ENCODE data around the gene ACAP3.

Gene ACAP3, protein sequence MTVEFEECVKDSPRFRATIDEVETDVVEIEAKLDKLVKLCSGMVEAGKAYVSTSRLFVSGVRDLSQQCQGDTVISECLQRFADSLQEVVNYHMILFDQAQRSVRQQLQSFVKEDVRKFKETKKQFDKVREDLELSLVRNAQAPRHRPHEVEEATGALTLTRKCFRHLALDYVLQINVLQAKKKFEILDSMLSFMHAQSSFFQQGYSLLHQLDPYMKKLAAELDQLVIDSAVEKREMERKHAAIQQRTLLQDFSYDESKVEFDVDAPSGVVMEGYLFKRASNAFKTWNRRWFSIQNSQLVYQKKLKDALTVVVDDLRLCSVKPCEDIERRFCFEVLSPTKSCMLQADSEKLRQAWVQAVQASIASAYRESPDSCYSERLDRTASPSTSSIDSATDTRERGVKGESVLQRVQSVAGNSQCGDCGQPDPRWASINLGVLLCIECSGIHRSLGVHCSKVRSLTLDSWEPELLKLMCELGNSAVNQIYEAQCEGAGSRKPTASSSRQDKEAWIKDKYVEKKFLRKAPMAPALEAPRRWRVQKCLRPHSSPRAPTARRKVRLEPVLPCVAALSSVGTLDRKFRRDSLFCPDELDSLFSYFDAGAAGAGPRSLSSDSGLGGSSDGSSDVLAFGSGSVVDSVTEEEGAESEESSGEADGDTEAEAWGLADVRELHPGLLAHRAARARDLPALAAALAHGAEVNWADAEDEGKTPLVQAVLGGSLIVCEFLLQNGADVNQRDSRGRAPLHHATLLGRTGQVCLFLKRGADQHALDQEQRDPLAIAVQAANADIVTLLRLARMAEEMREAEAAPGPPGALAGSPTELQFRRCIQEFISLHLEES

DNA sequence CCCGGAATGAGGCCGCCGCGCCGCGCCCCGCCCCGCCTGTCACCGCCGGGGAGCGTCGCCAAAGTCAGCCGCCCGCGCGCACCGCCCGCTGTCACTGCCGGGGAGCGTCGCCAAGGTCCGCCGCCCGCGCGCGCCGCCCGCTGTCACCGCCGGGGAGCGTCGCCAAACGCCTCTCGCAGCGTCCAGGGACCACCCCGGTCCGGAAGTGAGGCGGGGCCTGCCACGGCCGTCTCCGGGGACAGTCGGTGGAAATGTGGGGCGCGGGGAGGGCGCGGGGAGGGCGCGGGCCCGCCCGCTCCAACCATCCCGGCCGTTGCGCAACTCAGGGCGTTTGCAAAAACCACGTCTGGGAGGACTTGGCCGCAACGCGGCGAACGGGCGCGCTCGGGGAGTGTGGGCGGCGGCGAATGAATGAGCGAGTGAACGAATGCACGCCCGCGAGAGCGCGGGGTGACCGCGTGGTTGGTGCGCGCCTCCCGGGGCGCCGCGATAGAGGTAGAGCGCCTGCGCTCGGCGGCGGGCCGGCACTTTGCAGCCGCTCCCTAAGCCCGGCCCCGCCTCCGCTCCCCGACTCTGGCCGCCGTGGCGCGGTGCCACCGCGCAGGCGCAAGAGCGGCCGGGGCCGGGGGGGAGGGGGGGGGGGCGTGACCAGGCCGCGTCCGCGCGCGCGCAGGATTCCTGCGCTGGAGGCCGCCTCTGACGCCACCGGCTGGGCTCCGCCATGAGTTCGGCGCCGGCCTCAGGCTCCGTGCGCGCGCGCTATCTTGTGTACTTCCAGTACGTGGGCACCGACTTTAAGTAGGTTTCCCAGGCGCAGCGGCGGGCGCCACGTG lies at the start of gene ACAP3, which contains the start of gene PUSL1:
Gene ACAP3, minus strand, starts transcription at position 8 of the 833 bp plus-strand sequence. CDS start 115 bp downstream, outside the sequence.
Gene PUSL1, plus strand, starts transcription at position 675 of the 833 bp plus-strand sequence. Its CDS starts 47 bp downstream, at position 722.
- DNase-seq (ENCODE audit: low spot score in 2 of 2), result peak; percentile 90 to 91
- in situ Hi-C loops (cut with MboI; ENCODE audit: low sequenced_read_pairs), result loop anchor here (10.0 kb wide), 2 partner anchors 63 to 193 kb away; partner anchors contain the start of genes C1QTNF12 and C1orf159
- H3K27me3 ChIP-seq (ENCODE audit: low read depth), result no peaks in the 10 kb centered on the region
- H3K36me3 ChIP-seq (replicated peaks), result peaks cover 31% of the 10 kb centered on the region
- peak within 1 kb of the TSS; percentile 79 for H3K4me3 ChIP-seq
- H3K4me1 ChIP-seq, result peaks cover 34% of the 10 kb centered on the region
- H3K9me3 ChIP-seq, result no peaks in the 10 kb centered on the region

DNA sequence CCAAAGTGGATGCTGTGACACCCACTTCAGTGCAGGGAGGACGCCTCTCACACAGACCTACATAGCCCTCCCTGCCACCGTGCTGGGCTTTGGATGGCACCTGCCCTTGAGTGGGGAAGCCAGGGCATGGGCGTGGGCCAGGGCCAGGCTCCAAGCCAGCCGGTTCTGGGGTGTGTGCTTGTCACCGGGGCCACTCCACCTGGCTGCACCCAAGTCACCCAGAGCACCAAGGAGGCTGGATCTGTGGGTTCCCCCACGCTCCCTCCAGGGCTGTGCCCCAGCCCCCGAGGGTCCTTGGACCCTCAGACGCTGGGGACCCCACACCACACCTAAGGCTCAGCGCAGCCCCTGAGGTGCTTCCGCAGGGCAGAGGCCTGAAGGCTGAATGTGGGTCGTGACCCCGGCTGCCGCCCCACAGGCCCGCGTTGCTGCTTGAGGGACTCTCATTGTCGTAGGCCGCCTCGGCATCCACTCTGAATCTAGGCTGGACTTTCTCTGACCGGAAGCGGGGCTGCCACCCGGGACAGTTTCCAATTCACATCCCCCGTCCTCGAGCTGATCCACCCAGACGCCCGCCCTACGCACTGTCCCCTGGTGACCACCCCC lies 49.2 kb upstream of the ACAP3 start:
- in situ Hi-C loops (cut with MboI; ENCODE audit: low sequenced_read_pairs), result no loop called here
- Histone ChIP-seq H3K36me3 (replicated peaks) (no peaks in the 10 kb centered on the region), H3K9me3 (no peaks in the 10 kb centered on the region), H3K4me3 (no peak overlapping the region), H3K4me1 (peaks cover 8% of the 10 kb centered on the region), H3K27me3 (ENCODE audit: low read depth) (peaks cover 17% of the 10 kb centered on the region)
- no peak for DNase-seq (ENCODE audit: low spot score in 2 of 2)

DNA sequence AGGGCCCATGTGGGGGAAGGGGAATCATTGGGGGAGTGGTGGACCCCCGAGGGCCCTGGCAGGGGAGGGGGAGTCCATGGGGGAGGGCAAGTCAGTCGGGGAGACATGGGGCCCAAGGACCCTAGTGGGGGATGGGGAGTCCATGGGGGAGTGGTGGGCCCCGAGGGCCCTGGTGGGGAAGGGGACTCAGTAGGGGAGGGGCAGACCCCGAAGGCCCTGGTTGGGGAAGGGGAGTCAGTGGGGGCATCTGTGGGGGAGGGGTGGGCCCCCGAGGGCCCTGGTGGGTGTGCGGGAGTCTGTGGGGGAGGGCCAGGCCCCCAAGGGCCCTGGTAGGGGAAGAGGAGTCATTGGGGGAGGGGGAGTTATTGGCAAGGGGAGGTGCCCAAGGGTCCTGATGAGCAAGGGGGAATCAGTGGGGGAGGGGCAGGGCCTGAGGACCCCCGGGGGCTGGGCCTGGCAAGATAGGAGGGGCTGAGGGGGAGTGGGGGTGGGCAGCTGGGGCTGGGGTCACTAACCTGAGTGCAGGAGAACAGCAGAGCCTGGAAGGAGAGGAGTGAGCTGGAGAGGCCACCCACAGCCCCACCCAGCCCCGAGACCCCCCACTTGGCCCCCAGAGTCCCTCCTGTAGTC lies 48.6 kb upstream of the ACAP3 start:
- in situ Hi-C loops (cut with MboI; ENCODE audit: low sequenced_read_pairs), result no loop called here
- DNase-seq (ENCODE audit: low spot score in 2 of 2), result no peak
- H3K36me3 ChIP-seq (replicated peaks), result no peaks in the 10 kb centered on the region
- peaks cover 8% of the 10 kb centered on the region for H3K4me1 ChIP-seq
- H3K27me3 ChIP-seq (ENCODE audit: low read depth), result peaks cover 17% of the 10 kb centered on the region
- no peak overlapping the region for H3K4me3 ChIP-seq
- H3K9me3 ChIP-seq, result no peaks in the 10 kb centered on the region

DNA sequence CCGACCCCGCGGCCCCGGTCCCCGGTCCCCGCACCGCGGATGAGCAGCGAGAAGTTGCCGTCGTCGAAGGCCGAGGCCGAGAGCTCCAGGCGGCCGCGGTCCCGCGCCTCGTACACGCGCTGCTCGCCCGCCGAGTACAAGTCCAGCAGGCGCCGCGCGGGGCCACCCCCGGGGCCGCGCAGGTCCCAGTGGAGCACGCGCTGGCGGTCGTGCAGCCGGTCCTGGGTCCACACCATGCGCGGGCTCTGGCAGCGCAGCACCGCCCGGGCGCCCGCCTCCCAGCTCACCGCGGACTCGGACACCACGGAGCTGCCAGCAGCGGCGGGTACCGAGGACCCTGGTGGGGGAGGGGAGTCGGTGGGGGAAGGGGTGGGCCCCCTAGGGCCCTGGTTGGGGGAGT lies 47.7 kb upstream of the ACAP3 start:
- Histone ChIP-seq H3K27me3 (ENCODE audit: low read depth) (peaks cover 17% of the 10 kb centered on the region), H3K4me1 (peaks cover 8% of the 10 kb centered on the region), H3K4me3 (peak overlapping the region; percentile 8; the same call in 1 of the 2 replicates), H3K9me3 (no peaks in the 10 kb centered on the region), H3K36me3 (replicated peaks) (no peaks in the 10 kb centered on the region)
- in situ Hi-C loops (cut with MboI; ENCODE audit: low sequenced_read_pairs), result no loop called here
- DNase-seq (ENCODE audit: low spot score in 2 of 2), result peak in 1 of 2 experiments; percentile 68

DNA sequence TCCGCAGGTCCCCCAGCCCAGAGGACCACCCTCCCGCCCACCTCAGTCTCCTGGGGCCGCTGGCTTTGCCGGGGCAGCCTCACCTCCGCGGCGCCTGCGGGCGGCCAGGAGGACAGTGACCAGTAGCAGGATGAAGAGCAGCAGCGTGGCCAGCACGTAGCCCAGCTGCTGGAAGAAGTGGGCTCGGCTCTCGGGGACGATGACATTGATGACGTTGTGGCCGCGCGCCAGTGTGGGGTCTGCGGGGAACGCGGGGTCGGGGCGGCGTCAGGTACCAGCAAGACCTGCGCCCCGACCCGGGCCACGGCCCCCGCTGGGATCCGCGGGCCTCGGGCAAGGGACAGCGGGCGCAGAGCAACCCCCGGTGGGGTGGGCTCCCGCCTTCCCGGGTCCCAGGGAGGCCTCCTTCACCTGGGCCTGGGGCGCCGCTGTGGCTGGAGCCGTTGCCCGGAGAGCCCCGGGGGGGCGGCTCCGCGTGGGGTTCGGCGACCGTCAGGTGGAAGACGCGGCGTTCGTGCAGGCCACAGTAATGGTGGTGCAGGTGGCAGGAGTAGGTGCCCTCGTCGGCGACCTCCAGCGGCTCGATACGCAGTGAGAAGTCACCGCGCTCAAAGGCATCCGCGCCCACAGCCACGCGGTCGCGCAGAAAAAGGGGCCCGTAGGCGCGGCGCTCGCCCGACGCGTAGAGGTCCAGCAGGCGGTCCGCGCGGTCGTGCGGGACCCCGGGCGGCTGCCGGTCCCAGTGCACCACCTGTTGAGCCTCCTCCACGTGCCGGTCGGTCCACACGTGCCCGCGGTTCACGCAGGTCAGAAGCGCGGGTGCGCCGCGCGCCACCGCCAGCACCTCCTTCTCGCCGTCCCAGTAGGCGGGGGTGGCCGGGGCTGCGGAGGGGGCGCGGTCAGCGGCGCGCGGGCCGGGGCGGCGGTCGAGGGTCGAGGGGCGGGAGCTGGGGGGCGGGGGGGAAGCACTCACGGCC lies 46.8 kb upstream of the ACAP3 start:
- in situ Hi-C loops (cut with MboI; ENCODE audit: low sequenced_read_pairs), result no loop called here
- no peaks in the 10 kb centered on the region for H3K9me3 ChIP-seq
- peak overlapping the region; percentile 18 for H3K4me3 ChIP-seq
- H3K36me3 ChIP-seq (replicated peaks), result no peaks in the 10 kb centered on the region
- no peak for DNase-seq (ENCODE audit: low spot score in 2 of 2)
- H3K27me3 ChIP-seq (ENCODE audit: low read depth), result peaks cover 17% of the 10 kb centered on the region
- peaks cover 8% of the 10 kb centered on the region for H3K4me1 ChIP-seq

DNA sequence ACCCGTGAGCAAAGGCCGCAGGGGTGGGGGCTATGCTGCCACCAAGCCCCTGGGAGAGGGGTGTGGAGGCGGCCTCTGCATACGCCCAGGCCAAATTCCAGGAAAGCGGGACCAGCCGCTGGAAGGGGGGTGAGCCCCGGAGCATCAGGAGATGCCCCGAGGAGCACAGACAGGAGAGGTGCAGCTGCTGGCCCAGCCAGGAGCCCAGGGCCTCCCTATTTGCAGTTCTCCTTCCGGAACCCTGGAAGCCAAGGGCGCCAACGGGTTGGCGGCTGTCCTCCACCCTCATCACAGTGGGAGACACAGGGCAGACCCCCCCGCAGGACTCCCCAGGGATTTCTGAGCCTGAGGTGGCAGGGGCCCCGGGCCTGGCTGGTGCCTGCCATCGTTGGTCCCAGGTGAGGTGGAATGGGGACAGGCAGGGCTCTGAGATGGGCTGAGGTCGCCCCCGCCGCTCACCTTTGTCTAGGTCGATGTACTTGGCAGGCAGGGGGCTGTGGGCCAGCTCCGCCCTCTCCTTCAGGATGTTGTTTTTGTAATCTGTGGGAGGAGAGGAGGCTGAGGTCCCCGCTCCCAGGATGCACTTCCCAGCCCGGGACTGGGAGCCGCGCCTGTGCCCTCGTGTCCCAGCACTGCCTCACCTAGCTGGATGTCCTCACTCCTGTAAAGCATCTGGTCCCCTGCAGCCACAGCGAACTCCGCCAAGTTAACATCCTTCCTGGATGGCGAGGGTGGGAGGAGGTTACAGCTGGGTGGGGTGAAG lies 45.8 kb upstream of the ACAP3 start:
- peak; percentile 28 to 70 for DNase-seq (ENCODE audit: low spot score in 2 of 2)
- Histone ChIP-seq H3K4me1 (peaks cover 8% of the 10 kb centered on the region), H3K36me3 (replicated peaks) (no peaks in the 10 kb centered on the region), H3K9me3 (no peaks in the 10 kb centered on the region), H3K27me3 (ENCODE audit: low read depth) (peaks cover 17% of the 10 kb centered on the region), H3K4me3 (peak overlapping the region; percentile 18)
- in situ Hi-C loops (cut with MboI; ENCODE audit: low sequenced_read_pairs), result no loop called here

DNA sequence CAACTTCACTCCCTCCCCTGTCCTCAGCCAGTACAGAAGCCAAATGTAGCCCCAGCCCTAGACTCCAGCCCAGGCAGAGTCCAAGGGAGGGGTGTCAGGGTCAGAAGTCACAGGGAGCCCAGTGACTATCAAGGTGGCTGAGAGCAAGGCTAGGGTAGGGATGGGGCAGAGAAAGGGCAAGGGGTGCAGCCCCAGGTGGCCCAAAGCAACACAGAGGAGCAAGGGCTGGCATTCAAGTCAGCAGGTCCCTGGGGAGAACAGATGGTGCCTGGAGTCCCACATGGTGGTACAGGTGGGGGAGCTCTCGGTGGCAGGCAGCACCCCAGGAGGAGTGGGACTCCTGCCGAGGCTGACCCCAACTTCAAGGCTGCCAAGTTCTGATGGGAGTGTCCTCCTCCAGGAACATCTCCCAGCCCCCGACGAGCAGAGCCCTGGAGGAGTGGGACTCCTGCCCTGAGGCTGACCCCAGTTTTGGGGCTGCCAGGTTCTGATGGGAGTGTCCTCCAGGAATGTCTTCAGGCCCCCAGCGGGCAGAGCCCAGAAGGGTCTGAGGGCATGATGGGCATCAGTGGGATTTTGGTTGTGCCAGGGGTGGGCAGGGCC lies 45.2 kb upstream of the ACAP3 start:
- no peak overlapping the region for H3K4me3 ChIP-seq
- DNase-seq (ENCODE audit: low spot score in 2 of 2), result no peak
- peaks cover 8% of the 10 kb centered on the region for H3K4me1 ChIP-seq

DNA sequence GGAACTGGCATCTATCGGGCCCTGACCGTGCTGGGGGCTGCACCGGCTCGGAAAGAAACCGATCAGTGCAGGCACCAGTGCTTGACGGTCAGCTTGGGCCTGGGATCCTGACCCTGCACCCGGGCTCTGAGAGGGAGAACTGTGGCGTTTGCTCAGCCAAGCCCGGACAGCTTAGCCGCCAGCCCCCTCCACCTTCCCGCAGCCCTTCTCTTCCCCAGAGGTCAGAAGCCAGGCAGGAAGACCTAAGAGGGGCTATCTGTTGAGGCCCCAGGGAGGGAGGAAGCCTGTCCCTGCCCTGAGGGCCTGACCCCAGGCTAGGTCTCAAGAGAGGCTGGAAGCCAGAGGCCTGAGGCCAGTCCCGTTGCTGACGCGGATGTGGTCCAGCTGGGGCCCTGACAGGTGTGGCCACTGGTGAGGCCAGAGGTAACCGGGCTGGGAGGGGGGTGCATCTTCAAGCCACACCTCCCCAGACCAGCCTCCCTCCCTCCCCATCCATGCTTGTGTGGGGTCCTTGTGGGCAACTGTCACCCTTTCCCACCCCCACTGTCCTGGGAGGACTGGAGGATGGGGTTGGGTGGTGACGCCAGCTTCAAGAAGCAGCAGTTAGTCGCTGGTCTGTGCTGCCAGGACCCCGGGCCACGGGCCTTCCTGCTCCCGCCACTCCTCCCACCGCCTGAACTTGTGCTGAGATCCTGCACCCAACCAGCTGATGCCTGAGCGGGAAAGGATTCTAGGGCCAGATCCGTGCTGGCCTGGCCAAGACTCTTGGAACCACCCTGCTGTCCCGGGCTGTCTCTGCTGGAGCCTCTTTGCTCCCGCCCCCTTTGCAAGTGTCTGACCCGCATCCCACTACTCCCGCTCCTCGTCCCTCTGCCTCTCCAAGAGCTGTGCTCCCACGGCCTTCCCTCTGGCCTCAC lies 44.0 kb upstream of the ACAP3 start:
- no peaks in the 10 kb centered on the region; the same call in 1 of the 2 replicates for H3K36me3 ChIP-seq (replicated peaks)
- no peaks in the 10 kb centered on the region for H3K9me3 ChIP-seq
- no peak for DNase-seq (ENCODE audit: low spot score in 2 of 2)
- peaks cover 8% of the 10 kb centered on the region for H3K4me1 ChIP-seq
- peaks cover 17% of the 10 kb centered on the region for H3K27me3 ChIP-seq (ENCODE audit: low read depth)
- no peak overlapping the region for H3K4me3 ChIP-seq
- in situ Hi-C loops (cut with MboI; ENCODE audit: low sequenced_read_pairs), result no loop called here

More for the DNA sequence above, 45.2 kb upstream of the ACAP3 start:
- in situ Hi-C loops (cut with MboI; ENCODE audit: low sequenced_read_pairs), result no loop called here
- no peaks in the 10 kb centered on the region for H3K36me3 ChIP-seq (replicated peaks)
- no peaks in the 10 kb centered on the region for H3K9me3 ChIP-seq
- H3K27me3 ChIP-seq (ENCODE audit: low read depth), result peaks cover 17% of the 10 kb centered on the region

DNA sequence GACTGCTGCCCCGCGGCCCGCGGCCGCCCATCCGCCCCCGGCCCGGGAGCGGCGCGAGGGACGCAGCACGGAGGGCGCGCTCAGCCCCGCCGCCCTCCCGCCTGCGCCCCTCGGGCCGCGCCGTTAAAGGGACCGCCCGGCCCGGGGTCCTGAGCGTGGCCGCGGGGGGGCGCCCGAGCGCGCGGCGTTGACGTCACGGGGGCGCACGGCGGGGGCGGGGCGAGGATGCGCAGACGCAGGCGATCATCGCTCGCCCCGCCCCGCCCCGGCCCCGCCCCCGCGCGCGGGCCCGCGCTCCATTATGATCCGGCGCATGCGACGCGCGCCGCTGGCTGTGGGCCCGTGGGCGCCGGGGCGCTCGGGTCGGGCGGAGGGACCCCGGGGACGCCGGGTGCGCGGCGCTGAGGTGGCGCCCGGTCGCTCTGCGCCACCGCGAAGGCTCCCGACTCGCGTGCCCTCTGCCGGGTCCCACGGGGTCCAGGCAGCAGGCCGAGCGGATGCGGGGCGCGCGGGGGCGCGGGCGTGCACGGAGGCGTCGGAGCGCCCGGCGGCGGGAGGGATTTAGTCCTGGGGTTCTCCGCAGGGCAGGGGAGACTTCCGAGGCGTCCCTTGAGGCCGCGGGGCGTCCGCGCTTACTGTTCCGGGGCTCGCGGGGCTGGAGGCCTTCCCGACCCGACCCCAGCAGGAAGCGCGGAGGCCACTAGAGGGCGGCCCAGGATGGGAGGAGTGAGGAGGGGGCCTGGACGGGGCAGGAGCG lies 41.7 kb upstream of the ACAP3 start, which contains the start of gene DVL1:
Gene DVL1, minus strand, starts transcription at position 163 of the 757 bp plus-strand sequence. CDS start 353 bp downstream, outside the sequence.
- Histone ChIP-seq H3K4me3 (peak within 1 kb of the TSS; percentile 57), H3K36me3 (replicated peaks) (no peaks in the 10 kb centered on the region; the same call in 1 of the 2 replicates), H3K9me3 (no peaks in the 10 kb centered on the region), H3K27me3 (ENCODE audit: low read depth) (peaks cover 13% of the 10 kb centered on the region), H3K4me1 (peaks cover 7% of the 10 kb centered on the region)
- in situ Hi-C loops (cut with MboI; ENCODE audit: low sequenced_read_pairs), result no loop called here
- peak; percentile 49 to 80 for DNase-seq (ENCODE audit: low spot score in 2 of 2)
